B cell (primary cell): ENCODE data around the gene PDS5A. TPM values are rescaled to one million over a fixed set of nuclear protein-coding genes. Genes with fewer than 3 reads are reported as not detected.

Experiments
- ATAC-seq: fragments of 200-7000 bp; cut with Tn5 transposase; one replicate; pipeline ENCODE4 v1.10.0; 2021; ENCODE audit warnings: low read depth, mild to moderate bottlenecking, moderate number of reproducible peaks, moderate library complexity
- CTCF ChIA-PET: fragments of 350-600 bp; sonication (Branson Sonifier 250); formaldehyde crosslinking; loops from one replicate; lab custom pipeline; 2021; ENCODE audit warnings: antibody characterized with exemption, inconsistent platforms; lab: Charles Lee
- POLR2A ChIA-PET: fragments of 350-600 bp; sonication (Branson Sonifier 250); formaldehyde crosslinking; loops from one replicate; lab custom pipeline; 2021; ENCODE audit warnings: antibody characterized with exemption; lab: Charles Lee
- DNase-seq: peaks from one replicate; pipeline ENCODE4 v3.0.0; 2013
- H2AFZ ChIP-seq: 2 replicates; pipeline ENCODE4 v1.6.1; 2012; ENCODE audit warnings: mild to moderate bottlenecking, low read depth, low read length; ENCODE audit not compliant: insufficient read depth, poor library complexity, severe bottlenecking
- H3K27ac ChIP-seq, 2 donors: 1 replicate in 1 of 2; 2 replicates in 1 of 2; pipeline ENCODE4 v1.5.1; 2012 to 2013; ENCODE audit warnings: low read length in 2 of 2, mild to moderate bottlenecking in 2 of 2, moderate library complexity in 1 of 2
- H3K27me3 ChIP-seq, 4 experiments: fragments of 200-600 bp in 1 of 4; sonication (generic) in 1 of 4; replicated peaks in 1 of 4; 1 replicate in 2 of 4; 2 replicates in 2 of 4; pipeline versions ENCODE4 v1.6.1 to v1.7.0; 2013 to 2016; ENCODE audit warnings: low read length in 3 of 4, mild to moderate bottlenecking in 2 of 4, mixed read lengths in 1 of 4, moderate library complexity in 1 of 4; ENCODE audit not compliant: insufficient read depth in 4 of 4, control insufficient read depth in 3 of 4; ENCODE audit errors: control extremely low read depth in 1 of 4
- H3K36me3 ChIP-seq, 2 experiments: replicated peaks in 1 of 2; 1 replicate in 1 of 2; 2 replicates in 1 of 2; pipeline versions ENCODE4 v1.6.1 to v1.7.1; 2013; ENCODE audit warnings: low read length in 1 of 2; ENCODE audit not compliant: insufficient read depth in 2 of 2, control insufficient read depth in 1 of 2; ENCODE audit errors: control extremely low read depth in 1 of 2, extremely low read depth in 1 of 2
- H3K4me1 ChIP-seq, 2 donors: fragments of 200-600 bp in 1 of 2; sonication (generic) in 1 of 2; 1 replicate in 1 of 2; 2 replicates in 1 of 2; pipeline versions ENCODE4 v1.5.1 to v1.6.1; 2013 to 2017; ENCODE audit warnings: low read length in 2 of 2; ENCODE audit not compliant: control insufficient read depth in 2 of 2, insufficient read depth in 2 of 2
- H3K4me2 ChIP-seq: replicated peaks from 2 replicates; pipeline ENCODE3; 2012; ENCODE audit warnings: mild to moderate bottlenecking, low read depth, low read length; ENCODE audit not compliant: poor library complexity, severe bottlenecking
- H3K4me3 ChIP-seq, 5 experiments: fragments of 200-600 bp in 1 of 5; sonication (generic) in 1 of 5; 1 replicate in 3 of 5; 2 replicates in 2 of 5; pipeline versions ENCODE4 v1.5.1 to v1.7.0; 2011 to 2016; ENCODE audit warnings: low read length in 4 of 5, mild to moderate bottlenecking in 4 of 5, low read depth in 2 of 5, control low read depth in 1 of 5, moderate library complexity in 1 of 5; ENCODE audit not compliant: insufficient read depth in 1 of 5; ENCODE audit errors: control extremely low read depth in 1 of 5, extremely low read depth in 1 of 5
- H3K79me2 ChIP-seq: fragments of 200-600 bp; sonication (generic); one replicate; pipeline ENCODE4 v1.6.0; 2016; ENCODE audit warnings: low read length; ENCODE audit not compliant: control insufficient read depth, insufficient read depth
- H3K9ac ChIP-seq: fragments of 200-600 bp; sonication (generic); 2 replicates; pipeline ENCODE4 v1.6.1; 2017; ENCODE audit warnings: mild to moderate bottlenecking, low read length, moderate library complexity
- H3K9me3 ChIP-seq, 3 donors: one replicate each; pipeline versions ENCODE4 v1.6.1 to v1.7.1; 2013; ENCODE audit warnings: low read length in 2 of 3; ENCODE audit not compliant: control insufficient read depth in 2 of 3, insufficient read depth in 1 of 3; ENCODE audit errors: control extremely low read depth in 1 of 3
- H4K20me1 ChIP-seq: 2 replicates; pipeline ENCODE4 v1.6.0; 2012; ENCODE audit warnings: mild to moderate bottlenecking, low read length; ENCODE audit not compliant: insufficient read depth, control insufficient read depth, poor library complexity, severe bottlenecking
- H3K27ac Mint-ChIP-seq: one replicate; pipeline ENCODE4 v1.8.0; 2021; ENCODE audit warnings: mixed read lengths
- H3K27me3 Mint-ChIP-seq: one replicate; pipeline ENCODE4 v1.8.0; 2021; ENCODE audit warnings: mixed read lengths
- H3K4me1 Mint-ChIP-seq: one replicate; pipeline ENCODE4 v1.8.0; 2021; ENCODE audit warnings: mixed read lengths
- H3K4me3 Mint-ChIP-seq: one replicate; pipeline ENCODE4 v1.8.0; 2021; ENCODE audit warnings: mixed read lengths
- H3K9me3 Mint-ChIP-seq: one replicate; pipeline ENCODE4 v1.8.0; 2022; ENCODE audit warnings: mixed read lengths; ENCODE audit not compliant: insufficient read depth
- EZH2 ChIP-seq: IDR thresholded peaks from 2 replicates; pipeline ENCODE4 v1.6.1; 2012; ENCODE audit warnings: borderline replicate concordance, low read depth, mild to moderate bottlenecking, moderate library complexity, low read length; ENCODE audit not compliant: insufficient read depth, poor library complexity, severe bottlenecking
- WGBS: methylation state at CpG from one replicate; pipeline ENCODE4 v1.1.5; 2013; ENCODE audit warnings: missing lambda C conversion rate; ENCODE audit not compliant: insufficient coverage; 5-methylcytosine and 5-hydroxymethylcytosine counted together
- intact Hi-C: fragments of 100-400 bp; cut with micrococcal nuclease; formaldehyde crosslinking; loops from one replicate; pipeline ENCODE4 v1.10.0; 2022
- polyA plus RNA-seq: library from polyadenylated mRNA; depleted of rRNA; stranded (reverse); fragments of >200 nt; gene quantifications from 2 replicates; pipeline ENCODE4 v1.2.3, GENCODE V29; 2012
- total RNA-seq, 2 donors: library from RNA; stranded (reverse); fragments of 120-200 nt in 1 of 2; gene quantifications; 1 replicate in 1 of 2; 2 replicates in 1 of 2; pipeline versions ENCODE4 v1.2.3 to v1.2.4, GENCODE V29; 2013 to 2022
- TF ChIP-seq, protein P1 (sequence below): fragments of 200-600 bp; IDR thresholded peaks from one replicate; pipeline ENCODE4 v1.8.0; 2022; ENCODE audit warnings: antibody characterized with exemption, mild to moderate bottlenecking

Gene PDS5A
- total and polyA plus RNA-seq, 2 donors (not counting 1 experiment from before 2014, with no cell fraction given): 19.4 to 111 TPM

DNA sequence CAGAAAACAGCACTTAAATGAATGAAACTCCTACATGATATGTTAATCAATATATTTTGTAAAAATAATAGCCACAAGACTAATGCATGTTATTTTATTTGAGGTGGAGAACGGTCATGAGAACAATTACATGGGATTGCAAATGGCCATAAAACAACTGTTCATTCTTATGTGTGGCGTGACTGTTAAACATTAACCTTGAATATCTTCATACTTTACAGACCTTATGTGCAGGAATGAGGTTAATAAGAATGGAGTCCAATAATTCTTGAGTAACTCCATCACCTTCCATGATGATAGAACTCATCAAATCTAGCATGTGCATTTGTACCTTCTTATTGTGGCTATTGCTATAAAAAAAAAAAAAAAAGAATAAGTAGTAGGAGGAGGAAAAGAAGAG lies 55.3 kb downstream of the PDS5A start:
- no peaks in the 10 kb centered on the region for H3K27me3 ChIP-seq
- Mint-ChIP-seq H3K27me3 (no peaks in the 10 kb centered on the region), H3K4me3 (no peak overlapping the region), H3K4me1 (no peaks in the 10 kb centered on the region), H3K27ac (no peak overlapping the region), H3K9me3 (no peaks in the 10 kb centered on the region)
- TF ChIP-seq EZH2: no peak
- TF ChIP-seq, protein P1, sequence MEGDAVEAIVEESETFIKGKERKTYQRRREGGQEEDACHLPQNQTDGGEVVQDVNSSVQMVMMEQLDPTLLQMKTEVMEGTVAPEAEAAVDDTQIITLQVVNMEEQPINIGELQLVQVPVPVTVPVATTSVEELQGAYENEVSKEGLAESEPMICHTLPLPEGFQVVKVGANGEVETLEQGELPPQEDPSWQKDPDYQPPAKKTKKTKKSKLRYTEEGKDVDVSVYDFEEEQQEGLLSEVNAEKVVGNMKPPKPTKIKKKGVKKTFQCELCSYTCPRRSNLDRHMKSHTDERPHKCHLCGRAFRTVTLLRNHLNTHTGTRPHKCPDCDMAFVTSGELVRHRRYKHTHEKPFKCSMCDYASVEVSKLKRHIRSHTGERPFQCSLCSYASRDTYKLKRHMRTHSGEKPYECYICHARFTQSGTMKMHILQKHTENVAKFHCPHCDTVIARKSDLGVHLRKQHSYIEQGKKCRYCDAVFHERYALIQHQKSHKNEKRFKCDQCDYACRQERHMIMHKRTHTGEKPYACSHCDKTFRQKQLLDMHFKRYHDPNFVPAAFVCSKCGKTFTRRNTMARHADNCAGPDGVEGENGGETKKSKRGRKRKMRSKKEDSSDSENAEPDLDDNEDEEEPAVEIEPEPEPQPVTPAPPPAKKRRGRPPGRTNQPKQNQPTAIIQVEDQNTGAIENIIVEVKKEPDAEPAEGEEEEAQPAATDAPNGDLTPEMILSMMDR: no peak
- no CpG with 5 or more reads among the region's 2 CpGs for WGBS
- H3K9me3 ChIP-seq: no peaks in the 10 kb centered on the region
- H2AFZ ChIP-seq: no peak overlapping the region
- POLR2A ChIA-PET: no interaction called here
- peaks cover 13 to 43% of the 10 kb centered on the region in 2 experiments for H3K36me3 ChIP-seq
- no peaks in the 10 kb centered on the region for H3K4me1 ChIP-seq
- intact Hi-C loops: no loop called here
- H4K20me1 ChIP-seq: no peaks in the 10 kb centered on the region
- no peak overlapping the region for H3K27ac ChIP-seq
- H3K4me3 ChIP-seq: no peak overlapping the region
- H3K79me2 ChIP-seq: peaks cover 49% of the 10 kb centered on the region
- H3K4me2 ChIP-seq: no peak overlapping the region
- no peak for DNase-seq
- ATAC-seq: no peak
- CTCF ChIA-PET: no interaction called here
- no peak overlapping the region for H3K9ac ChIP-seq

DNA sequence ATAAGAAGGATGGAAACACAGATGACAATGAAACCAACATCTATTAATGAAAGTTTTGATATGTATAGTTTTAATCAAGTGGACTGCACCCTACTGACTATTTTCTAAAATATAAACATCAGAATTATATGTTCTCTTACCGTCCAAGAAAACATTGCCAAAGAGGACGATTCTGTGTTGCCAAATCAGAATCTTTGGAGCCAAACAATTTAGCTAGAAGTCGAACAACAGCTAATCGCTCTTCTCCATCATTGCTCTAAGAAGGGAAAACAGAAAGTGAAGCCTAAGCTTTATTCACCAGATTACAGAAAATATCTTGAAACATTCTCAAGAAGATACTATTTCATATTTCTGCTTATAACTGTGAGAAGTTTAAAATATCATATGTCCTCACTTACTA lies 64.2 kb downstream of the PDS5A start:
- Mint-ChIP-seq H3K9me3 (no peaks in the 10 kb centered on the region), H3K27ac (no peak overlapping the region), H3K27me3 (no peaks in the 10 kb centered on the region), H3K4me1 (no peaks in the 10 kb centered on the region), H3K4me3 (no peak overlapping the region)
- Histone ChIP-seq H3K4me2 (no peak overlapping the region), H3K36me3 (peaks cover 10 to 68% of the 10 kb centered on the region in 2 experiments), H3K27ac (no peak overlapping the region), H3K27me3 (no peaks in the 10 kb centered on the region), H3K4me1 (no peaks in the 10 kb centered on the region), H3K4me3 (no peak overlapping the region), H3K9me3 (no peaks in the 10 kb centered on the region), H3K9ac (no peak overlapping the region), H2AFZ (no peak overlapping the region), H4K20me1 (no peaks in the 10 kb centered on the region), H3K79me2 (peaks cover 18% of the 10 kb centered on the region)
- TF ChIP-seq, protein P1: no peak
- no peak for TF ChIP-seq EZH2
- POLR2A ChIA-PET: interaction anchor here (0.7 kb wide), 1 partner anchor 146 kb away, joined by 5 read pairs; no protein-coding TSS in a partner anchor
- CTCF ChIA-PET: interaction anchor here (0.6 kb wide), 1 partner anchor 445 kb away, joined by 3 read pairs; no protein-coding TSS in a partner anchor
- WGBS: 100% methylated on average over 2 of the region's 4 CpGs
- DNase-seq: no peak
- intact Hi-C loops: loop anchor here (5.0 kb wide), 1 partner anchor 64 kb away; the partner anchor contains the start of gene PDS5A
- no peak for ATAC-seq
